A549 (cell line): ENCODE results near the gene GRID2. TPM values are rescaled to one million over a fixed set of nuclear protein-coding genes. Genes with fewer than 3 reads are reported as not detected.

Experiments used
- ATAC-seq, 2 experiments: fragments of 200-7000 bp in 1 of 2; fragments of >200 bp in 1 of 2; cut with Nextera tagmentation in 1 of 2; cut with Tn5 transposase in 1 of 2; 3 replicates each; pipeline versions ENCODE4 v1.8.0 to v1.9.1; 2018 to 2020; ENCODE audit warnings: mild to moderate bottlenecking in 1 of 2, moderate library complexity in 1 of 2
- CTCF ChIA-PET: fragments of 300-600 bp; sonication (Branson Sonifier 250); formaldehyde crosslinking; extraction: SDS; loops from one replicate; lab custom pipeline; 2021; ENCODE audit warnings: antibody characterized with exemption, inconsistent platforms; lab: Yijun Ruan, JAX
- POLR2A ChIA-PET: fragments of 350-600 bp; formaldehyde crosslinking; extraction: SDS; loops from one replicate; lab custom pipeline; 2021; ENCODE audit warnings: antibody characterized with exemption, inconsistent platforms; lab: Yijun Ruan, JAX
- DNase-seq, 2 experiments: peaks; one replicate each; pipeline versions ENCODE4 v3.0.0 to v3.0.0-alpha.2; 2011 to 2016; ENCODE audit warnings: low read depth in 1 of 2, low spot score in 1 of 2
- FAIRE-seq: peaks from 2 replicates; lab custom pipeline; 2011; peaks lifted over from hg19 to GRCh38; lab: Jason Lieb, UNC
- H3K27ac ChIP-seq, 2 experiments: fragments of >200 bp; sonication (Bioruptor Twin); formaldehyde crosslinking; 3 replicates each; pipeline ENCODE4 v1.5.1; 2016 to 2017
- H3K4me1 ChIP-seq: fragments of >200 bp; sonication (Bioruptor Twin); formaldehyde crosslinking; 3 replicates; pipeline ENCODE4 v1.6.1; 2016
- H3K4me2 ChIP-seq: fragments of >200 bp; sonication (Bioruptor Twin); formaldehyde crosslinking; 3 replicates; pipeline ENCODE4 v1.6.1; 2016
- H3K4me3 ChIP-seq: fragments of >200 bp; sonication (Bioruptor Twin); formaldehyde crosslinking; 3 replicates; pipeline ENCODE4 v1.5.1; 2016
- H3K9me3 ChIP-seq: fragments of >200 bp; sonication (Bioruptor Twin); formaldehyde crosslinking; 3 replicates; pipeline ENCODE4 v1.6.1; 2016
- CBX2 ChIP-seq: fragments of 200-600 bp; sonication (generic); IDR thresholded peaks from 2 replicates; pipeline ENCODE4 v1.6.1; 2016; ENCODE audit warnings: low read depth, mild to moderate bottlenecking, borderline replicate concordance
- CEBPB ChIP-seq, 2 experiments: fragments of >200 bp in 1 of 2; sonication (Bioruptor Twin) in 1 of 2; formaldehyde crosslinking in 1 of 2; IDR thresholded peaks; 2 replicates each; pipeline ENCODE4 v1.6.1; 2012 to 2016
- CHD2 ChIP-seq: fragments of 150-350 bp; IDR thresholded peaks from 2 replicates; pipeline ENCODE4 v1.6.1; 2014; ENCODE audit warnings: low read length; ENCODE audit not compliant: partially characterized antibody
- CHD4 ChIP-seq: fragments of 200-600 bp; sonication (generic); IDR thresholded peaks from 2 replicates; pipeline ENCODE4 v1.6.1; 2016; ENCODE audit warnings: antibody characterized with exemption, mild to moderate bottlenecking, borderline replicate concordance
- EHF ChIP-seq: fragments of 250-450 bp; sonication (Bioruptor Pico); IDR thresholded peaks from 2 replicates; pipeline ENCODE4 v1.5.0; 2020; ENCODE audit warnings: mild to moderate bottlenecking
- EHMT2 ChIP-seq: fragments of 200-600 bp; sonication (generic); IDR thresholded peaks from 2 replicates; pipeline ENCODE4 v1.6.1; 2016; ENCODE audit warnings: antibody characterized with exemption, low read depth, mild to moderate bottlenecking, moderate library complexity
- EP300 ChIP-seq, 2 experiments: fragments of >200 bp; sonication (Bioruptor Twin); formaldehyde crosslinking; IDR thresholded peaks; 2 replicates in 1 of 2; 3 replicates in 1 of 2; pipeline ENCODE4 v1.6.1; 2016 to 2017
- FOSL2 ChIP-seq, 2 experiments: fragments of 450-650 bp in 1 of 2; fragments of >200 bp in 1 of 2; sonication (Bioruptor Twin) in 1 of 2; formaldehyde crosslinking; IDR thresholded peaks; 2 replicates each; pipeline versions ENCODE4 v1.5.0 to v1.6.1; 2016 to 2020; ENCODE audit warnings: mild to moderate bottlenecking in 1 of 2, moderate library complexity in 1 of 2
- FOXS1 ChIP-seq: fragments of 250-450 bp; sonication (Bioruptor Pico); IDR thresholded peaks from 2 replicates; pipeline ENCODE4 v1.5.0; 2020; ENCODE audit warnings: mild to moderate bottlenecking, moderate library complexity
- GATA3 ChIP-seq: IDR thresholded peaks from 2 replicates; pipeline ENCODE4 v1.6.1; 2012; ENCODE audit warnings: borderline replicate concordance
- HDAC2 ChIP-seq: fragments of 200-600 bp; sonication (generic); IDR thresholded peaks from 2 replicates; pipeline ENCODE4 v1.6.1; 2016
- HOXA7 ChIP-seq: fragments of 250-450 bp; sonication (Bioruptor Pico); IDR thresholded peaks from 2 replicates; pipeline ENCODE4 v1.5.0; 2020; ENCODE audit warnings: mild to moderate bottlenecking, moderate library complexity
- HOXB13 ChIP-seq: fragments of 250-450 bp; sonication (Bioruptor Pico); IDR thresholded peaks from 2 replicates; pipeline ENCODE4 v1.5.0; 2020; ENCODE audit warnings: low read depth, mild to moderate bottlenecking, moderate library complexity
- JUN ChIP-seq, 2 experiments: fragments of >200 bp; sonication (Bioruptor Twin); formaldehyde crosslinking; IDR thresholded peaks; 2 replicates in 1 of 2; 3 replicates in 1 of 2; pipeline ENCODE4 v1.6.1; 2016 to 2017
- JUNB ChIP-seq: fragments of >200 bp; sonication (Bioruptor Twin); formaldehyde crosslinking; IDR thresholded peaks from 2 replicates; pipeline ENCODE4 v1.6.1; 2016
- KDM1A ChIP-seq: fragments of 200-600 bp; sonication (generic); IDR thresholded peaks from 2 replicates; pipeline ENCODE4 v1.6.1; 2016; ENCODE audit warnings: low read depth, mild to moderate bottlenecking
- KDM5A ChIP-seq: fragments of 200-600 bp; sonication (generic); IDR thresholded peaks from 2 replicates; pipeline ENCODE4 v1.6.1; 2016; ENCODE audit warnings: antibody characterized with exemption, mild to moderate bottlenecking
- MAFK ChIP-seq: fragments of 450-650 bp; IDR thresholded peaks from 2 replicates; pipeline ENCODE4 v1.6.1; 2014; ENCODE audit not compliant: partially characterized antibody
- MAZ ChIP-seq: fragments of 150-350 bp; IDR thresholded peaks from 2 replicates; pipeline ENCODE4 v1.6.1; 2014; ENCODE audit warnings: antibody characterized with exemption, low read depth, low read length, borderline replicate concordance
- NR3C1 ChIP-seq: fragments of >200 bp; sonication (Bioruptor Twin); formaldehyde crosslinking; IDR thresholded peaks from 3 replicates; pipeline ENCODE4 v1.6.1; 2017
- PHF8 ChIP-seq: fragments of 200-600 bp; sonication (generic); IDR thresholded peaks from 2 replicates; pipeline ENCODE4 v1.6.1; 2016; ENCODE audit warnings: low read depth, mild to moderate bottlenecking, antibody characterized with exemption, moderate library complexity, borderline replicate concordance
- POLR2AphosphoS2 ChIP-seq: conservative IDR thresholded peaks from 2 replicates; pipeline ENCODE4 v1.6.1; 2012; ENCODE audit warnings: low read length, improper control_type of control experiment, inconsistent platforms
- RNF2 ChIP-seq: fragments of 200-600 bp; sonication (generic); IDR thresholded peaks from 2 replicates; pipeline ENCODE4 v1.6.1; 2016; ENCODE audit warnings: low read depth, mild to moderate bottlenecking, antibody characterized with exemption, moderate library complexity, borderline replicate concordance
- SREBF2 ChIP-seq: fragments of 450-650 bp; IDR thresholded peaks from 2 replicates; pipeline ENCODE4 v1.6.1; 2014; ENCODE audit warnings: mild to moderate bottlenecking, moderate library complexity
- ZNF302 ChIP-seq: fragments of 250-450 bp; sonication (Bioruptor Pico); IDR thresholded peaks from 2 replicates; pipeline ENCODE4 v1.9.0; 2021; ENCODE audit warnings: inconsistent platforms, mild to moderate bottlenecking, moderate library complexity
- ZSCAN20 ChIP-seq: fragments of 250-450 bp; sonication (Bioruptor Pico); IDR thresholded peaks from 2 replicates; pipeline ENCODE4 v1.8.0; 2022; ENCODE audit warnings: mild to moderate bottlenecking, moderate library complexity
- WGBS: methylation state at CpG from one replicate; pipeline ENCODE4 v1.1.6; 2017; ENCODE audit errors: missing lambda C conversion rate; 5-methylcytosine and 5-hydroxymethylcytosine counted together
- polyA plus RNA-seq, 4 experiments: library from polyadenylated mRNA; depleted of rRNA in 3 of 4; stranded (reverse); fragments of >200 nt; fragmentation: RNase III in 1 of 4; extraction: RNeasy Plus Mini Kit Qiagen cat#74134 plus additional on column Dnase treatment in 1 of 4; gene quantifications; 2 replicates in 3 of 4; 3 replicates in 1 of 4; pipeline ENCODE4 v1.2.3, GENCODE V29; 2011 to 2017
- TF ChIP-seq, protein P1 (sequence below): fragments of 200-600 bp; sonication (generic); IDR thresholded peaks from 2 replicates; pipeline ENCODE4 v1.6.1; 2016; ENCODE audit warnings: antibody characterized with exemption, mild to moderate bottlenecking, moderate library complexity
- TF ChIP-seq, protein P2 (sequence below): fragments of 450-650 bp; IDR thresholded peaks from 2 replicates; pipeline ENCODE4 v1.6.1; 2014; ENCODE audit warnings: antibody characterized with exemption
- TF ChIP-seq, protein P3 (sequence below): fragments of 250-450 bp; sonication (Bioruptor Pico); IDR thresholded peaks from 2 replicates; pipeline ENCODE4 v1.5.0; 2020; ENCODE audit warnings: low read depth, mild to moderate bottlenecking, moderate library complexity
- TF ChIP-seq, protein P4 (sequence below): IDR thresholded peaks from 2 replicates; pipeline ENCODE4 v1.6.1; 2012
- TF ChIP-seq, protein P5 (sequence below): fragments of >200 bp; sonication (Bioruptor Twin); formaldehyde crosslinking; IDR thresholded peaks from 2 replicates; pipeline ENCODE4 v1.6.1; 2016
- TF ChIP-seq, protein P6 (sequence below): fragments of >200 bp; sonication (Bioruptor Twin); formaldehyde crosslinking; IDR thresholded peaks from 3 replicates; pipeline ENCODE4 v1.6.1; 2016

Gene GRID2
- polyA plus RNA-seq, 2 of the 4 experiments (the other 2 are of a cell fraction), result not detected

DNA sequence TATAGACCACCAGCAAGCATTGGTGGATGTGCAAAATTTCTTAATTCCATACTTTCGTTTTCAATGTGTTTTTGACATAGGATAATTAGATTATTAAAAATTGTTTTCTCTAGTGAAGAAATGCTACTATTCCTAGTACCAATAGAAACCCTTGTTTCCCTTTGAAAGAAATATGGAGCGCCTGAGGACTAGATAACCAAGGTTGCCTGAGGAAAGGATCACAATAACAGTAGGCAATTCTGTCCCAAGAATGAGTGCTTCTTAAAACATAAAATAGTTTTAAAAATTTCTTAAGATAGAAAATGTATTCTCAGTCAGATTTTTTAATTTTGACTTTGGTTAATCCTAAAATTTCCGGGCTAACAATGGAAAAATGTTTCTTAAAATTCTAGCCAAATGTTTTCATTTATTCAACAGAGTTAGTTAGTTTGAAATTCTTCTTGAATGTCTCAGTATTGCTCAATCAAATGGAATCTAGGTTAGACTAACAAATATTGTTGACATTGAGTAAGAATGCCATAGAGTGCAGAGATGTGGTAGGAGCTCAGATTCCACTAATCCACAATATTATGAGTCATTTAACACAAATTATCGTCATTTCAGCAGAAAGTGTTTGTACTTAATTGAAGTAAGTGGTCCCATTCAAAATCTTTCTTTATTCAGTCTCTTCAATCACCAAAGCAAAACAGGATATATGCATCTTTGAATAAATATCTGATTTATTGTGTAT lies 666.0 kb downstream of the GRID2 start:
- peak; percentile 14 to 81 for DNase-seq
- CTCF ChIA-PET, result no interaction called here
- ATAC-seq, result peak; percentile 92 to 94
- Histone ChIP-seq H3K4me1 (peaks cover 19% of the 10 kb centered on the region), H3K9me3 (no peaks in the 10 kb centered on the region), H3K27ac (peak overlapping the region in 1 of 2 experiments; percentile 50; a peak in 2 of 6 replicates), H3K4me3 (no peak overlapping the region), H3K4me2 (peak overlapping the region; percentile 65)
- POLR2A ChIA-PET, result no interaction called here
- 16% methylated on average over 4 of the region's 4 CpGs for WGBS
- peak; percentile 95 for FAIRE-seq
- peak; percentile 26 to 62; a peak in 2 of 5 replicates for TF ChIP-seq JUN (IDR thresholded peaks at IDR 0.05)
- no peak for TF ChIP-seq CHD4
- no peak for TF ChIP-seq KDM5A
- TF ChIP-seq EHMT2, result no peak
- no peak for TF ChIP-seq CHD2
- TF ChIP-seq, protein P1, sequence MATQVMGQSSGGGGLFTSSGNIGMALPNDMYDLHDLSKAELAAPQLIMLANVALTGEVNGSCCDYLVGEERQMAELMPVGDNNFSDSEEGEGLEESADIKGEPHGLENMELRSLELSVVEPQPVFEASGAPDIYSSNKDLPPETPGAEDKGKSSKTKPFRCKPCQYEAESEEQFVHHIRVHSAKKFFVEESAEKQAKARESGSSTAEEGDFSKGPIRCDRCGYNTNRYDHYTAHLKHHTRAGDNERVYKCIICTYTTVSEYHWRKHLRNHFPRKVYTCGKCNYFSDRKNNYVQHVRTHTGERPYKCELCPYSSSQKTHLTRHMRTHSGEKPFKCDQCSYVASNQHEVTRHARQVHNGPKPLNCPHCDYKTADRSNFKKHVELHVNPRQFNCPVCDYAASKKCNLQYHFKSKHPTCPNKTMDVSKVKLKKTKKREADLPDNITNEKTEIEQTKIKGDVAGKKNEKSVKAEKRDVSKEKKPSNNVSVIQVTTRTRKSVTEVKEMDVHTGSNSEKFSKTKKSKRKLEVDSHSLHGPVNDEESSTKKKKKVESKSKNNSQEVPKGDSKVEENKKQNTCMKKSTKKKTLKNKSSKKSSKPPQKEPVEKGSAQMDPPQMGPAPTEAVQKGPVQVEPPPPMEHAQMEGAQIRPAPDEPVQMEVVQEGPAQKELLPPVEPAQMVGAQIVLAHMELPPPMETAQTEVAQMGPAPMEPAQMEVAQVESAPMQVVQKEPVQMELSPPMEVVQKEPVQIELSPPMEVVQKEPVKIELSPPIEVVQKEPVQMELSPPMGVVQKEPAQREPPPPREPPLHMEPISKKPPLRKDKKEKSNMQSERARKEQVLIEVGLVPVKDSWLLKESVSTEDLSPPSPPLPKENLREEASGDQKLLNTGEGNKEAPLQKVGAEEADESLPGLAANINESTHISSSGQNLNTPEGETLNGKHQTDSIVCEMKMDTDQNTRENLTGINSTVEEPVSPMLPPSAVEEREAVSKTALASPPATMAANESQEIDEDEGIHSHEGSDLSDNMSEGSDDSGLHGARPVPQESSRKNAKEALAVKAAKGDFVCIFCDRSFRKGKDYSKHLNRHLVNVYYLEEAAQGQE, result no peak
- peak; percentile 79 for TF ChIP-seq GATA3
- TF ChIP-seq, protein P2, sequence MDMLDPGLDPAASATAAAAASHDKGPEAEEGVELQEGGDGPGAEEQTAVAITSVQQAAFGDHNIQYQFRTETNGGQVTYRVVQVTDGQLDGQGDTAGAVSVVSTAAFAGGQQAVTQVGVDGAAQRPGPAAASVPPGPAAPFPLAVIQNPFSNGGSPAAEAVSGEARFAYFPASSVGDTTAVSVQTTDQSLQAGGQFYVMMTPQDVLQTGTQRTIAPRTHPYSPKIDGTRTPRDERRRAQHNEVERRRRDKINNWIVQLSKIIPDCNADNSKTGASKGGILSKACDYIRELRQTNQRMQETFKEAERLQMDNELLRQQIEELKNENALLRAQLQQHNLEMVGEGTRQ, result no peak
- TF ChIP-seq, protein P3, sequence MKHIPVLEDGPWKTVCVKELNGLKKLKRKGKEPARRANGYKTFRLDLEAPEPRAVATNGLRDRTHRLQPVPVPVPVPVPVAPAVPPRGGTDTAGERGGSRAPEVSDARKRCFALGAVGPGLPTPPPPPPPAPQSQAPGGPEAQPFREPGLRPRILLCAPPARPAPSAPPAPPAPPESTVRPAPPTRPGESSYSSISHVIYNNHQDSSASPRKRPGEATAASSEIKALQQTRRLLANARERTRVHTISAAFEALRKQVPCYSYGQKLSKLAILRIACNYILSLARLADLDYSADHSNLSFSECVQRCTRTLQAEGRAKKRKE (CRISPR knock-in tag), result no peak
- TF ChIP-seq JUNB, result peak; percentile 92
- no peak for TF ChIP-seq HDAC2
- no peak for TF ChIP-seq CBX2
- TF ChIP-seq CEBPB (IDR thresholded peaks at IDR 0.05), result peak; percentile 96 to 99
- no peak for TF ChIP-seq MAZ
- no peak for TF ChIP-seq HOXB13
- no peak for TF ChIP-seq SREBF2
- TF ChIP-seq, protein P4, sequence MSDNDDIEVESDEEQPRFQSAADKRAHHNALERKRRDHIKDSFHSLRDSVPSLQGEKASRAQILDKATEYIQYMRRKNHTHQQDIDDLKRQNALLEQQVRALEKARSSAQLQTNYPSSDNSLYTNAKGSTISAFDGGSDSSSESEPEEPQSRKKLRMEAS, result no peak
- TF ChIP-seq, protein P5, sequence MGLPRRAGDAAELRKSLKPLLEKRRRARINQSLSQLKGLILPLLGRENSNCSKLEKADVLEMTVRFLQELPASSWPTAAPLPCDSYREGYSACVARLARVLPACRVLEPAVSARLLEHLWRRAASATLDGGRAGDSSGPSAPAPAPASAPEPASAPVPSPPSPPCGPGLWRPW, result peak; percentile 70; the same call in 1 of the 2 replicates
- TF ChIP-seq RNF2, result no peak
- no peak for TF ChIP-seq EHF (CRISPR knock-in tag)
- TF ChIP-seq NR3C1, result no peak
- TF ChIP-seq ZSCAN20, result no peak
- TF ChIP-seq POLR2AphosphoS2, result no peak
- TF ChIP-seq EP300 (IDR thresholded peaks at IDR 0.05), result peak in 1 of 2 experiments; percentile 48; a peak in 1 of 5 replicates
- peak; percentile 89 for TF ChIP-seq MAFK
- TF ChIP-seq FOSL2 (IDR thresholded peaks at IDR 0.05), result peak; percentile 93
- TF ChIP-seq FOSL2 (CRISPR knock-in tag; IDR thresholded peaks at IDR 0.05), result peak; percentile 92
- TF ChIP-seq KDM1A, result no peak
- no peak for TF ChIP-seq ZNF302 (CRISPR knock-in tag)
- TF ChIP-seq, protein P6, sequence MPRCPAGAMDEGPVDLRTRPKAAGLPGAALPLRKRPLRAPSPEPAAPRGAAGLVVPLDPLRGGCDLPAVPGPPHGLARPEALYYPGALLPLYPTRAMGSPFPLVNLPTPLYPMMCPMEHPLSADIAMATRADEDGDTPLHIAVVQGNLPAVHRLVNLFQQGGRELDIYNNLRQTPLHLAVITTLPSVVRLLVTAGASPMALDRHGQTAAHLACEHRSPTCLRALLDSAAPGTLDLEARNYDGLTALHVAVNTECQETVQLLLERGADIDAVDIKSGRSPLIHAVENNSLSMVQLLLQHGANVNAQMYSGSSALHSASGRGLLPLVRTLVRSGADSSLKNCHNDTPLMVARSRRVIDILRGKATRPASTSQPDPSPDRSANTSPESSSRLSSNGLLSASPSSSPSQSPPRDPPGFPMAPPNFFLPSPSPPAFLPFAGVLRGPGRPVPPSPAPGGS, result peak; percentile 63; the same call in 1 of the 3 replicates
- TF ChIP-seq HOXA7 (CRISPR knock-in tag), result no peak
- no peak for TF ChIP-seq PHF8
- TF ChIP-seq FOXS1, result no peak
